ENCODE results near the gene GPER1. TPM values are rescaled to one million over a fixed set of nuclear protein-coding genes. Genes with fewer than 3 reads are reported as not detected.

The GPER1 gene
- total and polyA plus RNA-seq, 4 donors, result 3.7 to 7.7 (median 6.3) TPM

DNA sequence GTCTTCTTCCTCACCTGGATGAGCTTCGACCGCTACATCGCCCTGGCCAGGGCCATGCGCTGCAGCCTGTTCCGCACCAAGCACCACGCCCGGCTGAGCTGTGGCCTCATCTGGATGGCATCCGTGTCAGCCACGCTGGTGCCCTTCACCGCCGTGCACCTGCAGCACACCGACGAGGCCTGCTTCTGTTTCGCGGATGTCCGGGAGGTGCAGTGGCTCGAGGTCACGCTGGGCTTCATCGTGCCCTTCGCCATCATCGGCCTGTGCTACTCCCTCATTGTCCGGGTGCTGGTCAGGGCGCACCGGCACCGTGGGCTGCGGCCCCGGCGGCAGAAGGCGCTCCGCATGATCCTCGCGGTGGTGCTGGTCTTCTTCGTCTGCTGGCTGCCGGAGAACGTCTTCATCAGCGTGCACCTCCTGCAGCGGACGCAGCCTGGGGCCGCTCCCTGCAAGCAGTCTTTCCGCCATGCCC lies 4.3 kb downstream of the GPER1 start:
- H3K27me3 ChIP-seq (ENCODE audit: control insufficient read depth in 3 of 3, insufficient read depth in 3 of 3, low read length in 2 of 3), result no peaks in the 10 kb centered on the region
- DNase-seq, result no peak
- WGBS, 2 donors, result 96 to 97% methylated on average over 40 of the region's 40 CpGs
- peaks cover 0 to 16% (median 0%) of the 10 kb centered on the region in 4 donors for H3K36me3 ChIP-seq (ENCODE audit: control insufficient read depth in 4 of 4, insufficient read depth in 4 of 4, low read length in 4 of 4)
- ATAC-seq (ENCODE audit: insufficient read depth, low FRiP score), result no peak
- H3K9me3 ChIP-seq (ENCODE audit: control insufficient read depth in 4 of 4, insufficient read depth in 3 of 4, low read length in 3 of 4), result peaks cover 0 to 3% (median 0%) of the 10 kb centered on the region in 4 donors
- H3K27ac ChIP-seq (ENCODE audit: low read depth in 1 of 2, low read length in 1 of 2), result no peak overlapping the region
- H3K4me1 ChIP-seq (ENCODE audit: control insufficient read depth in 5 of 5, insufficient read depth in 5 of 5, low read length in 5 of 5), result peaks cover 0 to 38% (median 14%) of the 10 kb centered on the region in 5 donors
- no peak overlapping the region for H3K4me3 ChIP-seq
- no peak for TF ChIP-seq CTCF (IDR thresholded peaks at IDR 0.05; ENCODE audit: control extremely low read depth, extremely low read depth)
- H3K9ac ChIP-seq (ENCODE audit: insufficient read depth in 1 of 2, low read length in 2 of 2), result no peak overlapping the region

DNA sequence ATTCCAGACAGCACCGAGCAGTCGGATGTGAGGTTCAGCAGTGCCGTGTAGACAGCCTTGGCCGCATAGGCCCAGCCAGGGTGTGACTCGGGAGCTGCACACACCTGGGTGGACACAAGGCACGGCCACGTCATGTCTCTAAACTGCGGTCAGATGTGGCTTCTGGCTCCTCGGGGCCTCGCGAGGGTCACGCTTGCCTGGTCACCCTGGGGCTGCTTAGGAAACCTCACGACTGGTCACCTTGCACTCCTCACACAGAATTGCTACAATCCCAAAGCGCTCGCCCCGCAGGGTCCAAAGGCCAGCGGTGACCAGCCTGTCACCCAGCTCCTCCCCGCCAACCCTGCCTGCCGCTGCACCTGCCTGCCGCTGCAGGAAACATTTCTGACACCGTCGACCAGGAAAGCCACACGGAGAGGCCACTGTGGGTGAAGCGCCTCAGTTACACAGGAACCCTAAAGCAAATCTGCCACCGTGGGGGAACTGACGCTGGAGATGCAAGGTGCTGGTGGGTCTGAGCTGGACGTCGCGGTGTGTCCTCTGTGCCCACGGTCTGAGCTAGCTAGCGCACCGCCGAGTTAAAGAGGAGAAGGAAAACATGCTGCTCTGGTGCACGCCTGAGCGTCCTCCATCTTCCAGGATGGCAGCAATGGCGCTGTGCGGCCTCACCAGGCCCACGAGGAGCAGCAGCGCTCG lies 5.0 kb downstream of the GPER1 start:
- DNase-seq (no peak), ATAC-seq (ENCODE audit: insufficient read depth, low FRiP score) (no peak)
- H3K9ac ChIP-seq (ENCODE audit: insufficient read depth in 1 of 2, low read length in 2 of 2), result no peak overlapping the region
- peaks cover 0 to 30% (median 14%) of the 10 kb centered on the region in 5 donors for H3K4me1 ChIP-seq (ENCODE audit: control insufficient read depth in 5 of 5, insufficient read depth in 5 of 5, low read length in 5 of 5)
- no peak overlapping the region for H3K4me3 ChIP-seq
- H3K27ac ChIP-seq (ENCODE audit: low read depth in 1 of 2, low read length in 1 of 2), result no peak overlapping the region
- peaks cover 0 to 3% (median 0%) of the 10 kb centered on the region in 4 donors for H3K9me3 ChIP-seq (ENCODE audit: control insufficient read depth in 4 of 4, insufficient read depth in 3 of 4, low read length in 3 of 4)
- TF ChIP-seq CTCF (IDR thresholded peaks at IDR 0.05; ENCODE audit: control extremely low read depth, extremely low read depth), result no peak
- no peaks in the 10 kb centered on the region for H3K27me3 ChIP-seq (ENCODE audit: control insufficient read depth in 3 of 3, insufficient read depth in 3 of 3, low read length in 2 of 3)
- H3K36me3 ChIP-seq (ENCODE audit: control insufficient read depth in 4 of 4, insufficient read depth in 4 of 4, low read length in 4 of 4), result peaks cover 0 to 16% (median 0%) of the 10 kb centered on the region in 4 donors
- 92 to 95% methylated on average over 38 to 40 of the region's 40 CpGs for WGBS, 2 donors

GRCh38 chr7:1093502-1093843 lies 5.6 kb downstream of the GPER1 start:
- DNase-seq (peak in 2 of 3 donors; percentile 33 to 68), ATAC-seq (ENCODE audit: insufficient read depth, low FRiP score) (no peak)
- no peak for TF ChIP-seq CTCF (IDR thresholded peaks at IDR 0.05; ENCODE audit: control extremely low read depth, extremely low read depth)
- Histone ChIP-seq H3K4me3 (no peak overlapping the region), H3K9ac (ENCODE audit: insufficient read depth in 1 of 2, low read length in 2 of 2) (no peak overlapping the region), H3K9me3 (ENCODE audit: control insufficient read depth in 4 of 4, insufficient read depth in 3 of 4, low read length in 3 of 4) (peaks cover 0 to 3% (median 0%) of the 10 kb centered on the region in 4 donors), H3K36me3 (ENCODE audit: control insufficient read depth in 4 of 4, insufficient read depth in 4 of 4, low read length in 4 of 4) (peaks cover 0 to 16% (median 1%) of the 10 kb centered on the region in 4 donors), H3K4me1 (ENCODE audit: control insufficient read depth in 5 of 5, insufficient read depth in 5 of 5, low read length in 5 of 5) (peaks cover 0 to 25% (median 11%) of the 10 kb centered on the region in 5 donors), H3K27ac (ENCODE audit: low read depth in 1 of 2, low read length in 1 of 2) (no peak overlapping the region), H3K27me3 (ENCODE audit: control insufficient read depth in 3 of 3, insufficient read depth in 3 of 3, low read length in 2 of 3) (no peaks in the 10 kb centered on the region)
- WGBS, 2 donors, result 86 to 88% methylated on average over 14 of the region's 14 CpGs

All from lung (tissue), 12 donors.